ENCODE results near the gene MLIP.

The MLIP gene

DNA sequence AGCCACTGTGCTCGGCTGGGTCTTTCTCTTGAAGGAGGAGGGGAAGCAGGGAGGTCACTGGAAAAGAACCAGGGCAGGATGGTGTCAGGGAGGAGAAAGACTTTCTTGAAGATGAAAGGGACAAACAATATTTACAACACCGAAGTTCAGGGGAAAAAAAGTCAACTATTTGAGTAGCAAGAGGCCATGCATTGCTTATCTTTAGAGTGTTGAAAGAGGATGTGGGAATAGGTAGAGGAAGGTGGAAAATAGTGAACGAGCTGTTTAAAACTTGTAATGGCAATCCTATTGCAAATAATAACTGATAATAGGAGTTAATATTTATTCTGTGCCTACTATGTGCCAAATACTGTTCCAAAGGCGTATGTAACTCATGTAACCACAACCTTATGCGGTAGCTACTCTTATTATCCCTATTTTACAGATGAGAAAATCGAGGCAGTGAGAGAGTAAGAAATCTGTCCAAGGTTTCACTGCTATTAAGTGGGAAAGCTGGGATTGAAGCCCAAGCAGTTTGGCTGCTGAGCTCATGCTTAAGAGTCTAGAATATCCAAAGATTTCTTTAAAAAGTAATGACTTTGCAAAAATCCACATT lies 12.7 kb upstream of the MLIP start:
- DNase-seq: no peak

GRCh38 chr6:54099225-54099624 lies 12.0 kb upstream of the MLIP start:
- DNase-seq: no peak

DNA sequence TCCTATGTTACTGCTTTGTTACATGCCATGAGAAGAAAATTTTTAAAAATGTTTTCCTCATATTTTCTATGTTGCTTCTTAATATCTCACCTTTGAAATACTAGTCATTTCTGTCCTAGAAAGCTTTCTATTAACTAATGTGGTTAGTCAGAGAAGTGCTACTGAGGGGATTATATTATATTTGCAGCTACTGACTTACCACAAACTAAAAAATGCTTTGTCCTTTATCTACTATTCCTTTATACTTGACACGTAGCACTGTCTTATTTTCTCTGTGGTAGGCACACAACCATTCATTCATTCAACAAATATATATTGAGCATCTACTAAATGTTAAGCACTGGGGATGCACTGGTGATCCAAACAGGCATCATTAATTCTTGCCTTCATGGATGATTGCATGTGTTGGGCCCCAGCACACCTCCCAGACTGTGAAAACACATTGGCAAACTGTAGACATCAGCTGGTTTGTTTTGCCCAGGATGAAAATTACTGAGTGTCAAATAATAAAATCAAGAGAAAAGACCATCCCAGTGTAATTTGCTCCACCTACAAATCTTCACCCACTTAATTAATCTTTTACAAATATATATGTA lies 10.7 kb upstream of the MLIP start:
- DNase-seq: peak; percentile 9

- peak; percentile 25 for DNase-seq
Measured at GRCh38 chr6:54102238-54102637, 9.0 kb upstream of the MLIP start.

DNA sequence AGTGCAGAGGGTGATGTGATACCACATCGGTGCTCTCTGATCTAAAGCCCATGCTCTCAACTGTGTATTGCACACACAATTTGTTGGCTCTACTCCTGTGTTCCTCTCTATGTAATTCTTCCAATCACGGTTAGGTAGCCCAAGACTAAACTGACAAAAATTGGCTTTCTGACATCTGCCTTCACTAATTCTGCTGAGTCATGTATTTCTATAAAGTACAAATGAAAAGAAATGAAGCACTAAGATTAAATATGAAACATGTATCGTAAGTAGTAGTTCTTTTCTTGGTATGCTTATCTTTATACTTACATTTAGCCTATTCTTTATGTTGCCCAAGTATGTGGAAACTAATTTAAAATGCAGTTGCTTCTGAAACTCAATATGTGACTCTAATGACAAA lies 7.7 kb upstream of the MLIP start:
- no peak for DNase-seq

DNA sequence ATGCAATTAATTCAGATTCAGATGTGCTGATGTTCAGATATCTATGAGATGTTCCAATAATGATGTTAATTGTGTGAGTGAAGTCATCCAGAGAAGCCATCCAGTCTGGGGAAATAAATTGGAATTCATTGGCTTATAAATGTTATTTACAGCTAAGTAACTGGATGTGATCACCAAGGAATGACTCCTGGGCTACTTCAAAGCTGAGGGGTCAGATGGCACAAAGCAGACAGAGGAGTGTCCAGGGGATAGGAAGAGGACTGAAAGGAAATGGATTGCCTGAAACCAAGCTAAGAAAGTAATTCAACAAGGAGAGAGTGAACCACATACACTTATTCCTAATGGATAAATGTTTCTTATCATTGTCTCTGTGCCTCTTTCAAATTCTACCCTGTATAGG lies 4.5 kb upstream of the MLIP start:
- no peak for DNase-seq

DNA sequence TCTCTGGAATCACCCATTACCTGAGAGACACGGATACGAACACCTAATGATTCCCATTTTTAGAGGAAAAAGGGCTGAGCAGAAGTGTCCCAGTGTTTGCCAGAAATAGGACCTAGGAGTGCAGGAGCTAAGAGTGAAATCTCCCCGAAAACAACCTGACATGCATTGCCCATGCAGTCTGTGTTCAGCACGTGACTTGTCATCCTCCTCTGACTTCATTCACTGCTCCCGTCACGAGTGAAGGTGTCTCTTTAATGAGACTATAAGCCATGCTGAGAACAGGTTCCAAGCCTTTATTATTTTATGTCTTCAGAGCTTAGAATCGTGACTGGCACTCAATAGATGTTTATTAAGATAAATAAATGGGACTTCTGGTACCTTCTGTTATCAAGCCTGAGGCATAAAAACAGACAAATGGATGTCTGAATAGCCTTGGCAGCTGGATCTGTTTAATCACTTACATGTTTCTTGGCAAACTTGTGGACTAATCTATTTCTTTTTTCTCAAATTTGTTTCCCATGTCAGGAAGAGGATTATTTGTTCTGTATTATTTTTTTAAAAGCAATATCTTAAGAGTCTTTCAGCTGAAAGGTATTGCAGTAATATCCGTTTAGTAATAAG lies 3.7 kb upstream of the MLIP start:
- DNase-seq: peak; percentile 85

DNA sequence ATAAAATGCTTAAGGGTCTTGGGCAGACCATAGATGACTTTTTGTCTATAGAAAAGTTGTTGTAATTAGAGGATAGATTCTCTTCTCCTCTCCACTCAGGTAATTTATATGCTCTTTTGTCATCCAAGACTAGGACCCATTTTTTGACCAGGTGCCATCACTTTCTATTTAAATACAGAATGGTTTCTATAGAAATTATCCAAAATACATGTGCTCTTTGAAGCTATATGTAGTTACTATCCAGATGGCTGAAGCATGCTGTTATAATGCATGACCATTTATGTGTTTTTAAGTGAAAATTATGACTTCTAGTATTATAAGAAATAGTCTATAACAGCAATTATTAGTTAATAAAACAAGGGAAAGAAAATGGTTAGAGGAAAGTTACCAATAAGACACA lies 3.0 kb upstream of the MLIP start:
- peak; percentile 74 for DNase-seq

DNA sequence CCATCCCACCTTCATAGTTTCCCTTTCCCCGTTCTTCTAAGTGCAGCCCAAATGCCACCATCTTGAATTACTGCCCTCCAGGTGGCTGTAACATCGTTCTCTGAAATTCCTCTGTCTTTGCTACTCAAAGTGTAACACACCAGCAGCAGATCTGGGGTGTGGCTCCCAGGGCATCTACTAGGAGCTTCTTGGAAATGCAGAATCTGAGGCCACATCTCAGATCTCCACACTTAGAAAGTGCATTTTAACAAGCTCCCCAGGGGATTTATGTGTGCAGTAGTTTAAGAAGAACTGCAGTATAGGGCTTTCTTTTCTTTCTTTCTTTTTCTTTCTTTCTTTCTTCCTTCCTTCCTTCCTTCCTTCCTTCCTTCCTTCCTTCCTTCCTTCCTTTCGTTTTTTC lies 1.7 kb upstream of the MLIP start:
- no peak for DNase-seq

- DNase-seq: no peak
Measured at GRCh38 chr6:54112151-54112650, 958 bp downstream of the MLIP start.

DNA sequence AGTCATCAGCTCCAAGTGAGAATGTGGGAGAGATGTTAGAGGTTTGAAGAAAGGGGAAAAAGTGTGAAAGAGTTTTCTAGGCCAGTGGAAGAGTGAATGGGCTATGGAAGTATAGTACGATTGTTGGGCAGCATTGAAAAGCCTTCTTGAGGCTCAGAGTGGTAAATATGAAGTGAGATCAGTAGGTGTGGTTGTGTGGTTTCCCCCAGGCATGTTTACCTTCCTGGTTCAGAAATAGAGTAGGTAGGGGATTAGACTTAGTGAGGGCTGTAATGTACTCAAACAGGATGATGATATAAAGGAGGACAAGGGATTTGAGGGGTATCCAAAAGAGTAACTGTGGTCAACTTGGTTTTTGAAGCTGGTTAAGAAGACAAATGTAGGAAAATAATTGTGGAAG lies 3.7 kb downstream of the MLIP start:
- no peak for DNase-seq

- DNase-seq: no peak
Measured at GRCh38 chr6:54115966-54116365, 4.7 kb downstream of the MLIP start.

- no peak for DNase-seq
Measured at GRCh38 chr6:54118117-54118516, 6.9 kb downstream of the MLIP start.

GRCh38 chr6:54125493-54125892 lies 14.2 kb downstream of the MLIP start:
- DNase-seq: no peak

DNA sequence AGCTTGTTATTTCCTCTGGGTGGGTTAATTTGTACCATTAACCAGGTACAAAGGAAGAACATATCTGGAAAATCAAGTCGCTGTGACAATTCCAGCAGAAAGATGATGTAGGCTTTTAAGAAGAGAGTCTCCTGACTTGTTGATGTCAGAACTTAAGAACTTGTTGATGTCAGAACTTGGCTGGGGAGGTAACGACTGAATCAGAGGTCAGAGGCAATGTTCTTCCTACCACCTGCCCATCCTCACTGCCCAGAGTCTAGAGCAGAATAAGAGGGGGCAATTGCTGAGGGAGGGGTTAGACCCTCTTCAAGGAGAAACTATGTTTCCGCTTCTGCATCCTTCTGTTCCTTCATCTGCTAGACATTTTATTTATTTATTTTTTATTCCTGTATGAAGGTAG lies 18.9 kb downstream of the MLIP start:
- no peak for DNase-seq

DNA sequence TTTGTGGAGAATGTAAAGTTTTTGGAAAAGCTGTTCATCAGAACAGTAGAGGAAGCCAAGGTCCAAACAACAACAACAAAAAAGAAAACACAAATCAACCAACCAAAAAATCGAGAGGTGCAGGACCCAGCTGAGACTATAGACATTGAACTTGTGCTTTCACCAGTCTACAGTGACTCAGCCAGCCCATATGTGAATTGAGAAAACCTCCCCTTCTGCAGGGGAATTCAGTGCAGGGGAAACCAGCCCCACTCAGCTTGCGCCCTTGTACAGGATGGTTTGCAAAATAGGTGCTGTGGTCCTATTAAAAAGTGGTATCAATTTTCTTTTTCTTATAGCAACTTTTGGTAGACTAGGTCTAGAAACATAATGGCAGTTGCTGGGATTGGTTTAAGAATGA lies 21.3 kb downstream of the MLIP start:
- DNase-seq: no peak

GRCh38 chr6:54133186-54133585 lies 21.9 kb downstream of the MLIP start:
- DNase-seq: no peak

DNA sequence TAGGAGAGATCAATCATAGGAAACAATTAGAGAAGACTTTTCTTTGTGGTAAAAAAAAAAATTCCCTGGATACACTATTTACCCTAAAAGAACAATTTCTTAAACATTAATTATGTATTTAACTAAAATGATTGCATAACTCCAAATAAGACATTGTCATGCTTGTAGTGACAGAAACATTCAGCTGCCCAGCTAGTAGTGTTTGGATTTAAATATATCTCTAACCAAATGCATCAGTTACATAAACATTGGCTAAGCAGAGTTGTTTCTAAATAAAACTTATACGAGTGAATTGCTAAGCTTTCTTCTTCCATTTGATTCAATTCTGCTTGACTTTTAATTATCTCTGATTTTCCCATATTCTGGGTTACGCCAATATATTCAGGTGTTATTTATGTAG lies 23.7 kb downstream of the MLIP start:
- no peak for DNase-seq

DNA sequence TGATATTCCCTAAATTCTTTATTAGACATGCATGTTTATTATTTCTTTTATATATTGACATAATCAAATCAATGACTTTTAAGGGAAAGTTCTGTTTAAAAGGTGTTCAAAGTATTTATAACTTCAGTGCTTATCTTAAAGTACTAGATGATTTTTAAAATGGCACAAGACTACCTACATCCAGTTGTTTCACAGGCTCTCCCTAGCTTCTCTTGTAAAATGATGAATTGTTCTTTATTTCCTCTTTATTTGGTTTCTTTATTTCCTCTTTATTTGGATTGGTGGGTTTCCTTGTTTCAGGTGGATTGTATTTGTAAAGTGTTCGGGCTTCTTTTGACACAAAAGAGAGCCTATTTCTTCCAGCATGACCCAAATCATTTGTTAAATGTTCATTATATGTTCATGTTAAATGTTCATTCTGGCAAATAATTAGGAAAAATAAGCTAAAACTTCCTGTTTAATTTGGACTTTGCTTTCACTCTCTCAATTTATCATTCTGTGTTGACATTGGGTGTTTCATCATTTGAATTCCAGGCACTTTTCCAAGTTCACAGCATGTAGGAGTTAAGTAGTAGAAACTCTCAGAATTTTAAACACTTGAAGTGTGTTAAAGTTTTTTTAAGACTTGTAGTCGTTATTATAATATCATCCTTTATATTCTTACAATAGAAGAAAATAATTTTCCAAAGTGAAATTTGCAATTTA lies 24.6 kb downstream of the MLIP start:
- DNase-seq: peak; percentile 62

- DNase-seq: no peak
Measured at GRCh38 chr6:54138795-54139194, 27.6 kb downstream of the MLIP start.

DNA sequence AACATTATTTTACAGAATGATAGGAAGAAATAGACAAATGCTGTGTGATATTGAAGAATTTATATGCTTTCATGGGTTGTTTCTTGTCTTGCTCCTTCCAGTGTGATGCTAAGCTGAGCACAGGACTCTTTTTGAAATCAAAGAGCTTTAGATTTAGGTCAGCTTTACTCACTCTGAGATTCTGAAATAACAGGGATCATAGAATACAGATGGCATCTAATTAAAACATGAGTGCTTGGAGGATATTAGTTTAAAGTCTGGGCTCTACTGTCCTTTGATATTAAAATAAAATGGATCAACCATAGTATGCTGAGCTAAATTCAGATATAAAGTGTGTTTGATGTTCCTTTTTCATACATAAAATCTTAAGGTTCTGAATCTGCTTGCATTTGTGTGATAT lies 29.6 kb downstream of the MLIP start:
- no peak for DNase-seq

DNA sequence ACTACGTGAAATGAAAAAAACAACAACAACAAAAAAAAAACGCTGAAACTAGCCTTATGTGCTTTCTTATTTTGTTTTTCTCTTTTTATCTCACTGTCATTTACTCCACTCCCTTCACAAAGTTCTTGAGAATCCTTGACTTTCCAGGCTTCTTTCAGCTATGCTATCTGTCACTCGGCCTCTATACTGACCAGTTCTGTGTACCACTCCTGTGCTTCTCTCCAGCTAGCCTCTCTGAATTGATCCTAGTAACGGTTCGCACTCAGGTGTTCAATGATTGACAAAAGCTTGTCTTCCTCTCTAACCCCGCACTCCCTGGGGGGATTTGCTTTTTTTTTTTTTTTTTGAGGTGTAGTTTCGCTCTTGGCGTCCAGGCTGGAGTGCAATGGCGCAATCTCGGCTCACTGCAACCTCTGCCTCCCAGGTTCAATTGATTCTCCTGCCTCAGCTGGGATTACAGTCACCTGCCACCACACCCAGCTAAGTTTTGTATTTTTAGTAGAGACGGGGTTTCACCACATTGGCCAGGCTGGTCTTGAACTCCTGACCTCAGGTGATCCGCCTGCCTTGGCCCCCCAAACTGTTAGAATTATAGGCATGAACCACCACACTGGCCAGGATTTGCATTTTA lies 31.8 kb downstream of the MLIP start:
- no peak for DNase-seq

DNA sequence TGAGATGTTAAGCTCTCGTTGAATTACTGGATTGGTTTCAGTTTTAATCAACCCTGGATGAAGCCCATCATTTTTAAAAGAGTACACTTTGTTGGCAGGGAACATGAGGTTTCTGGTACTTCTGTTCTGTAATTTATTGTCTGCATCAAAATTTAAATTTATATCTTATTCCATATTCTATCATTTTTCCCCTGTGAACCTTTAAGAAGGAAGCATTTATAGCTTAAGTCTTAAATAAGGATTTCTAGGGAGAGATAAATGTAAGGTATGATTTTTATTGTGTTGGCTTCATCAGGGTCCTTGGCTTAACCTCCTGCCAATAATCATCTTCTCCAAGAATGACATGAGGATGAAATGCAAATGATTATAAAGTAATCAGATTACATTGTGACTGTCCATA lies 40.6 kb downstream of the MLIP start:
- DNase-seq: no peak
